ENCODE measurements around the gene LRRC30.
"Not testable (repeated sequence)": the region's sequence is repeated elsewhere in the genome, so short reads cannot be mapped to it uniquely, and the experiment has no call there.

Gene LRRC30

DNA sequence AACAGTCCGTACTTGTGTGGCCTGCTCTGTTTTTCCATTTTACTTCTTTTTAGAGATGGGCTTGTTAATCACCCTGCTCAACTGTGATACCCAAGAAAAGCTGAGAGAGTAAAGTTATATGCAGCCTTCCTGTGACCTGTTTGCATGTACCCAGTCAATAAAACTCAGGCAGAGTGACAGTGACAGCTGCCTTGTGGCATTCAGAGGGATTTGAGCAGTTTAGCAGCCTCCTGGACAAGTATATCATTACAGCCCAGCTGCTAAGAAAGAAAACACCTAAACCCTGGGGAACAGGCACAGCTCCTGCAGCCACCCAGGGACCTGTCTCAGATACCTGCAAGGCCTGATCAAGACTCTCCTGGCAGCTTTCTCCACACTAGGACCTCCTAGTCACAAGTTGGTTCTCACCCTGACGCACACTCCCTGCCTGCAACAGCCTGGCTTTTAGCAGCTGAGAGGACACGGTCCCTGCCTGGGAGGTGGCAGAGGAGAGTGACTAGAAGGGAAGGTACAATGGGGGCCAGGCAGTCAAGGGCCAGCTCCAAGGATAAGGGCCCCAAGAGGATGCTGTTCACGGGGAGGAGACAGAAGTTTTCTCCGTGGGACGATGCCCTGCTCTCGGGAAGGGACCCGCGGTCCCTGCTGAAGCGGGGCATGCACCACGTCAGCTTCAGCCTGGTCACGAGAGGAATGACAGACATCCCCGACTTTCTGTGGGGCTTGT lies at the start of gene LRRC30:
LRRC30 (plus strand) TSS at position 464 of the 724 bp plus-strand sequence; CDS start at position 514, 50 bp downstream.
- DNase-seq = no peak

GRCh38 chr18:7185701-7186100 lies 45.2 kb upstream of the LRRC30 start:
- DNase-seq = no peak

GRCh38 chr18:7190547-7191156 lies 40.2 kb upstream of the LRRC30 start:
- DNase-seq = no peak

- DNase-seq = no peak
These were observed 39.2 kb upstream of the LRRC30 start for GRCh38 chr18:7191736-7192135.

- DNase-seq = no peak
These were observed 35.6 kb upstream of the LRRC30 start for GRCh38 chr18:7195266-7195665.

DNA sequence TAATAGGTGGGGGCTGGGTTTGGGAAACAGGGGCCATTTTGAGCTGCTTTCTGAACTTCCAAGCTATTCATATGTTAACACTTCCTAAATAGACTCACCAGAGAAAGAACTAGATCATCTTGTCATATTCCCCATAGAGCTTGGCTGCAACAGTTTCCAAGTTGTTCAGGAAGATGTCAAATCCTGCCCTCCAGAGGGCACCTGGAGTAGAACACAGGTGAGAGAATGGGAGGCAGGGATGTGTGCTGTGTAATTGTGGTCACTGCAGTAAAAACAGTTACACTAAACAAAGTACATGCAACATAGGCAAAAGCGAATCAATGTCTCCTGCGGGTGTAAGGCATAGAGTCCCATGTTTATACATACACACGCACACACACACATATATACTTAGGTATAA lies 34.5 kb upstream of the LRRC30 start:
- DNase-seq = no peak

DNA sequence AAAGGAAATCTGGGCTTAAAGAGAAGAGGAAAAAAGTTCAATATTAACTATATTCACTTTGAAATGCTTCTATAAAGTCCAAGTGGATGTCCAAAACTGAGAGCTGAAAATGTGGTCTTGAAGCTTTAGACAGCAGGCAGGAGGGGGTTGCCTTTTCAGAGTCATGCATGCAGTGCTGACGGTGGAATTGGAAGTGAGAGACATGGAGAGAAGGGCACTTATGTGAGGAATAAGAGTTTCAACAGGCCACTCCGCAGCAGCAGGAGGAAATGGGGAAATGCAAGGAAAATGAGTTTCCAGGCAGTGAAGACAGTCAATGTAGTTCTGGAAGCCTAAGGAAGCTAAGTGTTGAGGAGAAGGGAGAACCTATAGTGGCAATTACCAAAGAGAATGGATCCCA lies 33.0 kb upstream of the LRRC30 start:
- DNase-seq = no peak

DNA sequence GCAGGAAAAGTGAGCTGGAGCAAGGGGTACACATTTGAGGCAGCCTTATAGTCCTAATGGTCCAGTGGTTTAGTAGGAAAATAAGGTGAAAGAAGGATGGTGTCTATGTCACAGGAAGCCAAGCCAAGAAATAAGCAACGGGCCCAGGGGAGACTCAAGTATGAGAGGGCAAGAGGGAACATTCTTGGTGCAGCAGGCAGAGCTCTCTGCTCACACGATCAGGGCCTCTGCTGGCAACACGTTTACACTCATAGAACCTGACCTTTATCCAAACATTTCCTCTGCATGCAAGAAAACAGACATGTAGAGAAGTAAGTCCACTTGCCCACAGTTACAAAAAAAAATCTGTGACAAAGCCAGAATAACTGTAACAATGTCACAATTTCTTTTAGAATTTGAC lies 32.6 kb upstream of the LRRC30 start:
- DNase-seq = no peak

GRCh38 chr18:7201096-7201495 lies 29.8 kb upstream of the LRRC30 start:
- no peak for DNase-seq

DNA sequence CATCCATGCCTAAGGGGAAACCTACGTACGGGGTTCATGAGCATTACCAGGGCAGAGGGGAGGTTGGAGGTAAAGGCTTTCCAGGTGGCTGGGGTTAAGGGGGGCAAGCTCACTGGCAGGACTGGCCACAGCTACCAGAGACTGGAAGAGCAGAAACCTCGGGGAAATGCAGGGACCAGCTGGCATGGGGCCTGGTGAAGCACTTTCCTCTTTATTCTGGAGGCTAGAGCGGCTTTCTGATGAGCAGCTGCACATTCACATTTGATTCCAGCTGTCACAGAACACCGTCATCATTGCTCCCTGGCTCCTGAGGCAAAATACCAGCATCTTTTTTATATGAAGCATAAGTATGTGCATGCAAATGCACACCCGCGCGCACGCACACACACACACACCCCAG lies 28.7 kb upstream of the LRRC30 start:
- DNase-seq = no peak

- not testable (repeated sequence) for DNase-seq
These were observed 27.3 kb upstream of the LRRC30 start for GRCh38 chr18:7203601-7204000.

- DNase-seq = no peak
These were observed 25.5 kb upstream of the LRRC30 start for GRCh38 chr18:7205346-7205745.

DNA sequence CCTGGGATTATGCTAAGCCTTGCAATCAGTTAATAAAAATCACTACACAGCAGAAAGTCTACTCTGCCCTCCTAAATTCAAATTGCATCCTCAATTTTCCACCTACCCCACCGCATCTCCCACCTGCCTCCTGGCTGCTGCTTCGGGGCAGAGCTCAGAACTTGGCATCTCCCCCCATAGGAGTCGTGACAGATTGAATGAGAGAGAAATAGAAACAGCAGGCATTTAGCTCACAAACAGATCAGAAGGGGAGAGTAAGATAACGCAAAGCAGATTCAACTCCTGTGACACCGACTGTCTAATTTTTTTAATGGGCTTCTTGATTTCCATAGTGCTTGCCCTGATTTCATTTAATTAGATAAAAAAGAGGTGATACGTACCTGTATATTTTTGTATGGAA lies 24.7 kb upstream of the LRRC30 start:
- DNase-seq = no peak

- no peak for DNase-seq
These were observed 23.4 kb upstream of the LRRC30 start for GRCh38 chr18:7207366-7207915.

GRCh38 chr18:7221424-7222155 lies 9.3 kb upstream of the LRRC30 start:
- no peak for DNase-seq

GRCh38 chr18:7224198-7224597 lies 6.7 kb upstream of the LRRC30 start:
- DNase-seq = no peak

- DNase-seq = no peak
These were observed 1.3 kb downstream of the LRRC30 start for GRCh38 chr18:7232218-7232617.

- DNase-seq = no peak
These were observed 2.4 kb downstream of the LRRC30 start for GRCh38 chr18:7233134-7233810.

DNA sequence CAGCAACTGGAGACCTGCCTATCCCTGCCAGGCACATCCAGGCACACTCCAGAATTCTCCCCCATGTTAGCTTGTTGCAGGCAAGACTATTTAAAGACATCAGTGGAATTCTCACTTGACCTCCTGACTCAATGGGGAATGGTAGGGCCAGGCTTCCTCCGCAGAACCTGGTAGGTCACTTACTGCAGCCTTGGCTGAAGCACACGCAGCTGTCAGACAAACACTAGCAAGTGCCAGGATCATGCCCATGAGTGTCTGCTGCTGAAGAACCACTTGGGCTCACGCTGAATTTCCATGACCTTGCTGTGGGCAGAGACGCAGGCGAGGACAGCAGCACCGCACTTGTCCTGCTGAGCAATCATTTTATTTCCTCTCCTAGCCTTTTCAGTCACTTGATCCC lies 3.2 kb downstream of the LRRC30 start:
- DNase-seq = no peak

- no peak for DNase-seq
These were observed 4.1 kb downstream of the LRRC30 start for GRCh38 chr18:7234956-7235355.

DNA sequence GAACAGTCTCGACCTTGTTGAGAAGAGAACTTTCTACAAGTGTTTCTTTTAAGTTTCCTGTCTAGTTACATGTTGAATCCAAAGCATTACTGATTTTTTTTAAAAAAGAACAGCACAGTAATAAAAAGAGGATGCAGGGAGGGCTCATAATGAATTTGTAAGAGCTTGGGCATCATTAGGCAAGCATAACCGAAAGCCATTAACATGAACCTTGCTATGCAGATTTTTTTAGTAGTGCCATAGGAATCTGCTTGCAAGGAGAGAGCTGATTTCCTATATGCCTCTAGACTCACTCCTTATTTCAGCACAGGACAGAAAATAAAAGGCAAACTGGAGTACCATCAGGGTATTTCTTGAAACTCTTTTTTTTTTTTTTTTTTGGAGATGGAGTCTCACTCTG lies 5.2 kb downstream of the LRRC30 start:
- no peak for DNase-seq

DNA sequence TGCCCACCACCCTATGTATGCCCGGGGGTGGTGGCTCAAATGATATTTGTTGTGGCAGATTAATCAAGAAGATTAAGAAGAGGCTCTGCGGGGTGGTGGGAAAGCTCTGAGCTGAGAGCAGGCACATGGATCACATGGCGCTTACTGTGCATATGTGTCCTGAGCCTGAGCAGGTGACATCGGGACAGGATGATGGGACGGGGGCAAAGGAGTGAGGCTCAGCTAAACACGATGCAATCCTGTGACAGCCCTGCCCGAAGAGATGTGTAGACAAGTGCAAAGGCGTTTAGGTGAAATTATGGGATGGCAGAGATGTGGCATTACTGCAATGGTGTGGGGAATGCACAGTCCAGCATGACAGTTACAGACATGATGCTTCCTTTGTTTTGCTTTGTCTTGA lies 6.0 kb downstream of the LRRC30 start:
- DNase-seq = no peak

- no peak for DNase-seq
These were observed 6.9 kb downstream of the LRRC30 start for GRCh38 chr18:7237673-7238272.

Measured in SIG-M5 (cell line).